ENCODE measurements around the gene FIBIN.

DNA sequence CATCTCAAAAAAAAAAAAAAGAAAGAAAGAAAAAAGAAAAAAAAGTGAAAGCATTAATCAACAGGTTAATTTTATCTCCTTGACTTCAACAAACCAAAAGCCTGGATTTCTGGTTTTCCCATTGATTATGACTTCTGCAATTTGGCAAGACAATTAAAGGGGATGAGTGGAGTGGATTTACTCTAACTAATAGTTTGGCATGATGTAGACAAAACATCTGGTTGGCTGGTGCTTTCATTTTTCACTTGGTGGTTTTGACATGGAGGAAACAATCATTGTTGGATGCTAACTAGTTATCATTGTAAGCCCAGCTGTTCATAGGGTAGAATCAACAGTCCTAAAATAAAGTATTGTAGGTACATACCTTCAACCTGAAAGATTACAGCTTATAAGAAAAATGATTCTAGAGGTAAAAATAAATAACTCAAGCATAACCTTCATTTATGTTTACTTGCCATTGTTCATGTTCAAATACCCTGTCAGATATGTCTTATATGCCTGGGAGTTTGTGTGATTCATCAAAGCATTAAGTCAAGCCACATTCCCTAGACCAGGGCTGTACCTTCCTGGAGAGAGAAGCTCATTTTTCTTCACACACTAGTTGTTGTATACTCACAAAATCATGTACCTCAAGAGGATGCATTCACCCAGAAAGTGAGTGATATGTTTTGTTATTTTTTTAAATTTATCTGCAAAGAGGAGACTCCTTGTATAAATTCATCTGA, 15.1 kb downstream of the FIBIN start:
- TF ChIP-seq, protein P1, sequence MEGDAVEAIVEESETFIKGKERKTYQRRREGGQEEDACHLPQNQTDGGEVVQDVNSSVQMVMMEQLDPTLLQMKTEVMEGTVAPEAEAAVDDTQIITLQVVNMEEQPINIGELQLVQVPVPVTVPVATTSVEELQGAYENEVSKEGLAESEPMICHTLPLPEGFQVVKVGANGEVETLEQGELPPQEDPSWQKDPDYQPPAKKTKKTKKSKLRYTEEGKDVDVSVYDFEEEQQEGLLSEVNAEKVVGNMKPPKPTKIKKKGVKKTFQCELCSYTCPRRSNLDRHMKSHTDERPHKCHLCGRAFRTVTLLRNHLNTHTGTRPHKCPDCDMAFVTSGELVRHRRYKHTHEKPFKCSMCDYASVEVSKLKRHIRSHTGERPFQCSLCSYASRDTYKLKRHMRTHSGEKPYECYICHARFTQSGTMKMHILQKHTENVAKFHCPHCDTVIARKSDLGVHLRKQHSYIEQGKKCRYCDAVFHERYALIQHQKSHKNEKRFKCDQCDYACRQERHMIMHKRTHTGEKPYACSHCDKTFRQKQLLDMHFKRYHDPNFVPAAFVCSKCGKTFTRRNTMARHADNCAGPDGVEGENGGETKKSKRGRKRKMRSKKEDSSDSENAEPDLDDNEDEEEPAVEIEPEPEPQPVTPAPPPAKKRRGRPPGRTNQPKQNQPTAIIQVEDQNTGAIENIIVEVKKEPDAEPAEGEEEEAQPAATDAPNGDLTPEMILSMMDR (IDR thresholded peaks at IDR 0.05): no peak
- TF ChIP-seq EZH2phosphoT487 (IDR thresholded peaks at IDR 0.05): no peak
